CD4-positive, alpha-beta T cell treated with Interleukin-17A for 1 hour (primary cell): ENCODE data around the gene SAMD1.

Source experiments
- DNase-seq: peaks from one replicate; pipeline ENCODE4 v3.0.0-alpha.2; 2020

SAMD1 gene

DNA sequence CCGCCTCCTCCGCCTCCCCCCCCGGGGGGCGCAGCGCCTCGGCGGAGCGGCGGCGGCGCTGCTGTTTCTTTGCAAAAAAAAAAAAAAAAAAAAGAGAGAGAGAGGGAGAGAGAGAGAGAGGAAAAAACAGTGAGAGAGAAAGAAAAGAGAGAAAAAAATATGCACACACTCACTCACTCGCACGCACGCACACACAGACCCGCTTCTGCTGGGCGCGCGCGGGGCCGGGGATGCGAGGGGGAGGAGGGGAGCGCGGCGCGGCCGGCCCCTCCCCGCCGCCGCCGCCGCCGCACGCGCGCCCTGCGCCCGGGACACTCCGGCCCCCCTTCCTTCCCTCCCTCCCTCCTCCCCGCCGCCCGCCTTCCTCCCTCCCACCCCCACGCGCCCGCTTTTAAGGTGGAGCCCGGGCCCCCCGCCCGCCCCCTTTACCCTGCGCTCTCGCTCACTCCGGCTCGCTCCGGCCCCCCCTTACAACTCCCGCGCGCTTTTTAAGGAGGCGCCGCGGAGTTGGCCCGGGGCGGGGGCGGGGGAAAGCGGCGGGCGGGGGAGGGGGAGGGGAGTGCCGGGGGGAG is at the start of gene SAMD1:
SAMD1 (minus strand) TSS at position 243 of the 572 bp plus-strand sequence.
- peak; percentile 90 for DNase-seq

- DNase-seq, result no peak
These were observed 49.4 kb upstream of the SAMD1 start for GRCh38 chr19:14139944-14140343.

DNA sequence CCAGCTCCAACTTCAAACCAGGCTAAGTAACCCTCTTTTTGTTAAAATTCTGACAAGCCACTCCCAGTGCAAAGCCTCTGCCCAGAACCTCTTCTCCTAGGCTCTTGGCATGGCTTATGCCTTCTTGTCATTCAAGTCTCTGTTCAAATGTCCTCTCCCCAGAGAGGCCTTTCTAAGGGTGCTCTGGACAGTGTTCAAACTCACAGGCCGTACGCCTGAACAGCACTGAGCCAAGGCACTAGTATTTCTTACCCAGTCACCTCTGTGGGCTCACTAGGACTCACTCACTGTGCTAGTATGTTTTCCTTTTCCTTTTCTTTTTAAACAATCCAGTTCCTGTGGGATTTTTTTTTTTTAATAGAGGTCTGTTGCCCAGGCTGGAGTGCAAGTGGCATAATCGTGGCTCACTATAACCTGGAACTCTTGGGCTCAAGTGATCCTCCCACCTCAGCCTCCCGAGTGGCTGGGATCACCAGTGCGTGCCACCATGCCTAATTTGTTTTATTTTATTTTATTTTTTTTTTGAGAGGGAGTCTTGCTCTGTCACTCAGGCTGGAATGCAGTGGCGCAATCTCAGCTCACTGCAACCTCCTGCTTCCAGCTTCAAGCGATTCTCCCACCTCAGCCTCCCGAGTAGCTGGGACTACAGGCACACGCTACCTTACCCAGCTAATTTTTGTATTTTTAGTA is 48.2 kb upstream of the SAMD1 start:
- no peak for DNase-seq

DNA sequence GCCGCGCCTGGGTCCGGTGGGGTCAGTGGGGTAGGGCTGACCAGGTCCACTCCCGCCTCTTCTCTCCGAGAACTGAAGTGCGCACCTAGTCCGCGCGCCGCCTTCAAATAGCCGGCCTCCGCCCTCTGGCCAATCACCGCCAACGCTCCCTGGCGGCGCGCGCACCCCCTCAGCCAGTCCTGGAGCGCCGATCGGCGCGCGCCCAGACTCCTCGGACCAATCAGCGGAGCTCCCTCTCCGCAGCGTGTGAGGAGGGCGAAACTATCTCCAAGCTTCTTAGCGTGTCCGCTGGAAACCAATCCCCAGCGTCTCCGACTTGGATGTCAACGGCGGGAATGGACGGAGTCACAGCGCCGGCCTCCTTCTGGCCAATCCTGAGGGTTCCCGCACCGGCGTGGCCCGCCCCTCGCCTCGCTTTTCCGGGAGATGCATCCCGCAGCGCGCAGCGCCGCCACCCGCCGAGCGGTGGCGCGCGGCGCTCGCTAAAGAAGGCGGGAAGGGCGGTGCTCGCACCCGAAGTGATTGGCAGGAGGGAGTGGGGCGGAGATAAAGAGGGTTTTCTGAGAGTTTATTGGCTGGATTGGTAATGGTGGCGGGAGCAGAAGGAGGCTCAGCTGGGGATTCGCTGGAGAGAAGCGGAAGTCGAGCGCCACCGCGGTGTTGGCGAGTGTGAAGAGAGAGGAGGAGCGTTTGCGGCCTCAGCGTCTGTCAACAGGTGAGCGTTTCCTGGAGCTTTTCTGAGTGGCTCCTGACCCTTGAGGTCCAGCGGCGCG is 46.1 kb upstream of the SAMD1 start, which contains the start of gene ASF1B:
ASF1B (minus strand) TSS at position 81 of the 773 bp plus-strand sequence. CDS start 133 bp downstream, outside the sequence.
- DNase-seq, result peak; percentile 99

DNA sequence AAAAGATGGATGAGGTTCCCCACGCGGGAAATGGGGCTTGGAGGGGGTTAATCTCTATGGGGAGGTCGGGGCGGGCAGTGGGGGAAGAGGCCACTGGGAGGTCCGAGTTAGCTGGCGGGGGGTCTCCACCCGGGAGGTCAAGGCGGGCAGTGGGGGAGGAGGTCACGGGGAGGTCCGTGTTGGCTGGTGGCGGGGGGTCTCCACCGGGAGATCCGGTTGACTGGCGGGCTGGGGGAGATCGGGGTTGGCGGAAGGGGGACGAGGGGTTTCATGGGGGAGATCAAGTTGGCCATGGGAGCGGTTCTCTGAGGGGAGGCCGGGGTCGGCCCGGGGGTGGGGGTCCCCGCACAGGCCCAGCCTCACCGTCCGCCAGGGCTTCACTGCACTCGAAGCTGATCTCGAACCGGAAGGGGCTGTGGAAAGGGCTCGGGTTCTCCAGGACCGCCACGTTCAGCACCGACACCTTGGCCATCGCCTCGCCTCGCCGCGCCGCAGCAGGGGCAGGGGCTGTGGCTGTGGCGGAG is 45.5 kb upstream of the SAMD1 start:
- DNase-seq, result no peak

GRCh38 chr19:14135355-14135754 is 44.8 kb upstream of the SAMD1 start:
- no peak for DNase-seq

DNA sequence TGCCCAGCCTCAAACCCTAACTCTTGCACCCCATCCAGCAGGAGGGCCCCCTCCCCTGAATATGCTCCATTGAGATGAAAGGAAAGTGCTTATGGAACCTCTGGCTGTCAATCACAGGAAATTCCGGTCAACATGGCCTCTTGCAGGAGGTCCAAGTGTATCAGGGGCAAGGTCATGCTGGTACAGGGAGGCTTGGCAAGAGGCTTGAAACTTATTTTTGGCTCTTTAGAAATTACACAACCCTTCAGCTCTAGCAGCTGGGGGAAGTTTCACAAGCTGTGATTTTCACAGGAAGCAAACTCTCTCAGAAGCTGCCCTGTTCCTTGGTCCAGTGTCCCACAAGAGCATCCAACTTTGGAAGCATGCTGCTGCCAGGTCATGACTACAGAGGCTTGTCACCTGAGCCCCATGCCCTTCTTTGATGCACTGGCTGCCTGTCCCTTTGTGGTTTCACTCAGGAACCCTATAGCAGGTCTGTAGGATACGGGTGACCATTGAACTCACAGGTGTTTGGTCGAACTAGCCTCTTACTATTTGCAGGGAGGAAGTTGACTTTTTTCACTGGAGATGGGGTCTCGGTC is 37.5 kb upstream of the SAMD1 start:
- DNase-seq, result no peak

DNA sequence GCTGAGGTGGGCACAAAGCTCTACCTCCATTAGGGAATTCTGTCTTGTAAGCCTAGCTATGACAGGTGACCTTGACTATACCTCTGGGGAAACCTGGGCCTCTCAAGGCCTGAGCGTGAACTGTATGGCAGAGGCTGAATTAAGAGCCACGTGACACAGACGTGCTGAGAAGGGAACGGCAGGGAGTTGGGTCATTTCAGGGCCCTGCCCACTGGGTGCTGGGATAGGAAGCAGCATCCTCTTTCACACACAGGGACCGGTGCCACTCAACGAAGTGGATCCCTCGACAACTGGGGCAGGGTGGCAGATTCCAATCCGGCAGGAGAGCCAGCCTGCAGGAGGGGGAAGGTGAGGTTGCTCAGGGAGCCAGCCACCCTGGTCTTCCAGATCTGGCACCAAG is 36.6 kb upstream of the SAMD1 start:
- DNase-seq, result no peak

DNA sequence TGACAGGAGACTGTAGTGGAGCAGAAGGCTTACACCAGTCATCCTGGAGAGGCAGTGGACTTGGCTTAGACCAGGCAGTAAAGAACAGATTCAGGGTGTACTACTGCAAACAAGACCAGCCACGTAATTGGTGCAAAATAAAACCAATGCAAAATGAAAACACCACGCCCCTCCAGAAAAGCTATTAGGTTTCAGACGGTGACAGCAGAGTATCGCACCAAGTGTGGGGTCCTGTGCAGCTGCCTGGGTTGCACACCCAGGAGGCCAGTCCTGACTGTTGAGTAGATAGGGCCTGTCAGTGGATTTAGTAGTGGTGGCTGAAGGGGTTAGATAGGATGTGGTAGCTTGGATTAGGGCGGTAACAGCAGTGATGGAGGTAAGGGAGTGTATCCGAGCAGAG is 32.4 kb upstream of the SAMD1 start:
- DNase-seq, result no peak

GRCh38 chr19:14120497-14120780 is 29.9 kb upstream of the SAMD1 start:
- DNase-seq, result no peak

- DNase-seq, result no peak
These were observed 29.3 kb upstream of the SAMD1 start for GRCh38 chr19:14119644-14120496.

DNA sequence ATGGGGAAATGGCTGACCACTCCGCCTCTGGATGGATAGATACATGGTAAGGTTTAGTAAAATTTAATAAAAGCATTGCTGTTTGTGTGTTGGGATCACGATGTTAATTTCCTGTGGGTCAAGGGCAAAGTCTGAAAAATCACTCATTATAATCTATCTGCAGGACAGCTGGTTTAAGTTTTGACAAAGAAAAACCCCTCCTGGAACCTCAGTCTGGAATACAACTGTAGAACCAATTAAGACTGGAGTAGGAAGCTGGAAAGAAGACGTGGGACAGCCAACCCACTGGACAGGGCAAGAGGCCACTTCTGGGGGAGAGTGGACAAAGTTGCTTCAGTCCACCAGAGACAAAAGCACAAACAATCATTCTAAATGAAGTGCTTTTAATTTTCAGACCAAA is 28.6 kb upstream of the SAMD1 start:
- no peak for DNase-seq

DNA sequence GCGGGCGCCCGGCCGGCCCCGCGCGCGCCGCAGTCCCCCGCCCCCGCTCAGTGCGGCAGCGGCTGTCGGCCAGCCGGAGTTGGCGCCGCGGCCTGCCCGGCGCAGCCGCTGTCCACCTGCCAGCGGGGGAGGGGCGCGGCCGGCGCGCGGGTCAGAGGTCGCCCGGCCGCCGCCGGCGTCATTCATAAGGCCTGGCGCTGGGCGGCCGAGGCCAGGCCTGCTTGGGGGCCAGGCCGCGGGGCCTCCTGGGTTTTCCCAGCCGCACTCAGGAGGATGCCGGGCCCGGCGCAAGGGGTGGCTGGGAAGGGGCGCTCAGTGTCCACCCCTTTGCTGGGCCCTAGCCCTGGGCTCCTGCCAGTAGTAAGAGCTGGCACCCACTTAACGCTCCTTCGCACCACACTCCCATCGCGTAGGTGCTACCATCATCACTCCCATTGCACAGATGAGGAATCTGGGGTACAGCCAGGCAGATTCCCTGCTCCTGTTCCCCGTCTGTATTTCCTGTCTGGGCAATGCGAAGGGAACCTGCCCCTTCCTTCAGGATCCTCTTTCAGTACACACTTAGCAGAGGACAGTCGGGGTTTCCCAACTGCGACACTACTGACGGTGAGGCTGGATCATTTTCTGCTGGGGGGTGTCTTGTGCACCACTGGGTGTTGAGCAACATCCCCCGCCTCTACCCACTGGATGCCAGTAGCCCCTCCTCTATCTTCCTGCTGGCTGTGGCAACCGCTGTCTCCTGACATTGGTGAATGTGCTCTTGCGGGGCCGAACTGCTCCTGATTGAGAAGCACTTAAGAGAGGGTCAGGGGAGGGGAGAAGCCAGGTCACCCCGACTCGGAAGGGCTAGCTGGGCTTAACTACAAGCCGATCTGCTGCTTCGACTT is 27.9 kb upstream of the SAMD1 start:
- DNase-seq, result peak; percentile 67

- peak; percentile 99 for DNase-seq
These were observed 27.2 kb upstream of the SAMD1 start, which contains the start of gene PRKACA for GRCh38 chr19:14117668-14118164. TSS of gene PRKACA (minus strand) at chr19:14117762. CDS start at chr19:14117547, 215 bp downstream.

DNA sequence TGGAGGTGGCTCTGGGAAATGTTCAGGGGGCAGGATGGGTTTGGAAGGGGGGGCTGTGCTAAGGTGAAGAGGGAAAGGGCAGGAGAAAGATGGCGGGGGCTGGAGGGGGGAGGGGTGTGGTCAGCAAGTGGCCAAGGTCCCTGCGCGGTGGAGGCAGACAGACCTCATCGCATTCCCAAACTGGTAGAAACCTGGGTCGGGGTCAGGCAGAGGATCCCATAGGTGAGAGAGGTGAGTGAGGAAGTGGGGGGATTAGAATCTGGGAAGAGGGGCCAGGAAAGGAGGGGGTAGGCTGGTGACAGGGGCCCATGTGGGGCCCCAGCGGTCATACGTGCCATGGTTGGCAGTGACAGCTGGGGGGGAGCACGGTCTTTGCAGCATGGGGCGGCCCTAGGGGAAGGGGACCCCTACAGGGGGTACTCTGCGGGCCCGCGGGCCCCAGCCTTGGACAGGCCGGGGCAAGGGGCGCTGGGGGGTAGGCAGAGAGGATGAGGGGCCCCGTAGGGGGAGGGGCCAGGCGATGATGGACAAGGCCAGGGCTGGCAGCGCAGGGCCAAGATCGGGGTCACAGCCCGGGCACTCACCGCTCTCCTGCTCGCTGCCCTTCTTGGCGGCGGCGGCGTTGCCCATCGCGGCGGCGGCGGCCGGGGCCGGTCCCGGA is 26.5 kb upstream of the SAMD1 start:
- DNase-seq, result peak; percentile 18

GRCh38 chr19:14116525-14116917 is 26.0 kb upstream of the SAMD1 start:
- DNase-seq, result no peak

GRCh38 chr19:14115756-14116155 is 25.2 kb upstream of the SAMD1 start:
- no peak for DNase-seq

GRCh38 chr19:14114854-14115253 is 24.3 kb upstream of the SAMD1 start:
- DNase-seq, result peak; percentile 63

GRCh38 chr19:14114439-14114838 is 23.9 kb upstream of the SAMD1 start:
- DNase-seq, result no peak

- peak; percentile 49 for DNase-seq
These were observed 23.3 kb upstream of the SAMD1 start for GRCh38 chr19:14113762-14114414.
